NCI-H2081 treated with DMSO at 0.1 percent for 48 hours (cell line): ENCODE measurements around the gene SLC22A13.
"Not testable (repeated sequence)": the region's sequence is repeated elsewhere in the genome, so short reads cannot be mapped to it uniquely, and the experiment has no call there.

Source experiments
- DNase-seq: peaks from one replicate; lab custom pipeline; 2025; lab: John Stamatoyannopoulos, UW

Gene SLC22A13

GRCh38 chr3:38265604-38266307 is at the start of gene SLC22A13:
Gene SLC22A13, plus strand, starts transcription at chr3:38265812. Its CDS starts 49 bp downstream, at chr3:38265861.
- no peak for DNase-seq

- no peak for DNase-seq
Measured at GRCh38 chr3:38219609-38220197, 45.9 kb upstream of the SLC22A13 start.

- no peak for DNase-seq
Measured at GRCh38 chr3:38221005-38221404, 44.6 kb upstream of the SLC22A13 start.

GRCh38 chr3:38222032-38222634 is 43.5 kb upstream of the SLC22A13 start:
- DNase-seq = no peak

- no peak for DNase-seq
Measured at GRCh38 chr3:38224357-38224756, 41.3 kb upstream of the SLC22A13 start.

- no peak for DNase-seq
Measured at GRCh38 chr3:38226273-38226672, 39.3 kb upstream of the SLC22A13 start.

- no peak for DNase-seq
Measured at GRCh38 chr3:38227989-38228388, 37.6 kb upstream of the SLC22A13 start.

GRCh38 chr3:38229036-38229435 is 36.6 kb upstream of the SLC22A13 start:
- DNase-seq = no peak

- no peak for DNase-seq
Measured at GRCh38 chr3:38232701-38233100, 32.9 kb upstream of the SLC22A13 start.

GRCh38 chr3:38235466-38235865 is 30.1 kb upstream of the SLC22A13 start:
- no peak for DNase-seq

- DNase-seq = no peak
Measured at GRCh38 chr3:38238416-38239008, 27.1 kb upstream of the SLC22A13 start.

GRCh38 chr3:38242812-38243211 is 22.8 kb upstream of the SLC22A13 start:
- not testable (repeated sequence) for DNase-seq

- DNase-seq = no peak
Measured at GRCh38 chr3:38245930-38246329, 19.7 kb upstream of the SLC22A13 start.

- no peak for DNase-seq
Measured at GRCh38 chr3:38247366-38248035, 18.1 kb upstream of the SLC22A13 start.

GRCh38 chr3:38250198-38250597 is 15.4 kb upstream of the SLC22A13 start:
- DNase-seq = no peak

- no peak for DNase-seq
Measured at GRCh38 chr3:38251197-38251596, 14.4 kb upstream of the SLC22A13 start.

- DNase-seq = no peak
Measured at GRCh38 chr3:38253704-38254103, 11.9 kb upstream of the SLC22A13 start.

- no peak for DNase-seq
Measured at GRCh38 chr3:38254872-38255271, 10.7 kb upstream of the SLC22A13 start.

- DNase-seq = no peak
Measured at GRCh38 chr3:38255627-38256026, 10.0 kb upstream of the SLC22A13 start.

- no peak for DNase-seq
Measured at GRCh38 chr3:38257583-38257982, 8.0 kb upstream of the SLC22A13 start.

GRCh38 chr3:38260474-38260873 is 5.1 kb upstream of the SLC22A13 start:
- DNase-seq = no peak

GRCh38 chr3:38264353-38264771 is 1.2 kb upstream of the SLC22A13 start:
- DNase-seq = no peak
